Gastrocnemius medialis (tissue), 4 donors: ENCODE results near the gene PRRC2A. TPM values are rescaled to one million over a fixed set of nuclear protein-coding genes. Genes with fewer than 3 reads are reported as not detected.
A peak's percentile ranks its signal among the peaks of the same experiment; 100 is the strongest.

Experiments used
- ATAC-seq, 2 donors: fragments of 150-250 bp; one replicate each; pipeline ENCODE4 v1.9.1; 2016
- DNase-seq, 2 donors: peaks; one replicate each; pipeline ENCODE4 v3.0.0-alpha.2; 2019
- H3K27ac ChIP-seq, 4 donors: fragments of 200-600 bp; sonication (generic); 1 replicate in 1 of 4; 2 replicates in 3 of 4; pipeline ENCODE4 v1.5.1; 2016 to 2018; ENCODE audit warnings: mild to moderate bottlenecking in 2 of 4, moderate library complexity in 1 of 4
- H3K27me3 ChIP-seq, 3 donors: fragments of 200-600 bp; sonication (generic) in 2 of 3; 1 replicate in 1 of 3; 2 replicates in 2 of 3; pipeline versions ENCODE4 v1.5.1 to v1.6.0; 2016 to 2019; ENCODE audit warnings: mild to moderate bottlenecking in 1 of 3, moderate library complexity in 1 of 3
- H3K36me3 ChIP-seq, 2 donors: fragments of 200-600 bp; sonication (generic) in 1 of 2; one replicate each; pipeline ENCODE4 v1.5.1; 2017 to 2018
- H3K4me1 ChIP-seq, 2 donors: fragments of 200-600 bp; sonication (generic) in 1 of 2; one replicate each; pipeline ENCODE4 v1.5.1; 2016 to 2017; ENCODE audit warnings: mild to moderate bottlenecking in 2 of 2
- H3K4me3 ChIP-seq, 4 donors: fragments of 200-600 bp; sonication (generic) in 3 of 4; 1 replicate in 1 of 4; 2 replicates in 3 of 4; pipeline ENCODE4 v1.5.1; 2016 to 2019; ENCODE audit warnings: mild to moderate bottlenecking in 2 of 4
- H3K9me3 ChIP-seq, 3 donors: fragments of 200-600 bp; sonication (generic) in 2 of 3; 1 replicate in 1 of 3; 2 replicates in 2 of 3; pipeline ENCODE4 v1.5.1; 2016 to 2019
- CTCF ChIP-seq, 5 experiments: fragments of 450-650 bp in 3 of 5; fragments of 200-600 bp in 2 of 5; sonication (generic) in 2 of 5; IDR thresholded peaks in 4 of 5; conservative IDR thresholded peaks in 1 of 5; 1 replicate in 4 of 5; 2 replicates in 1 of 5; pipeline ENCODE4 v1.5.1; 2016 to 2019; ENCODE audit warnings: antibody characterized with exemption in 5 of 5, mild to moderate bottlenecking in 3 of 5, moderate library complexity in 3 of 5
- POLR2A ChIP-seq, 2 donors: fragments of 450-650 bp; IDR thresholded peaks; one replicate each; pipeline ENCODE4 v1.6.1; 2017; ENCODE audit warnings: antibody characterized with exemption in 2 of 2, mild to moderate bottlenecking in 2 of 2, moderate library complexity in 2 of 2
- in situ Hi-C, 4 donors: fragments of 200-750 bp; cut with MboI; loops; one replicate each; pipeline versions ENCODE4 v1.15.0 to v1.8.0; 2017; ENCODE audit warnings: low sequenced_read_pairs in 4 of 4
- intact Hi-C: fragments of 100-400 bp; cut with DNase I; formaldehyde crosslinking; loops from one replicate; pipeline ENCODE4 v1.15.1; 2023; ENCODE audit warnings: low total_unique reads
- total RNA-seq, 4 donors: library from RNA; depleted of rRNA; stranded (reverse); fragments of >200 nt; gene quantifications; one replicate each; pipeline versions ENCODE4 v1.1.0 to v1.2.3, GENCODE V29; 2016

The PRRC2A gene
- total RNA-seq, 4 donors from 2014 or later = 38.9 to 67.7 (median 52.0) TPM

- Histone ChIP-seq H3K4me3 (peak overlapping the region; percentile 67 to 96 (median 90)), H3K36me3 (no peaks in the 10 kb centered on the region), H3K27me3 (no peaks in the 10 kb centered on the region), H3K4me1 (peaks cover 0 to 5% of the 10 kb centered on the region in 2 donors), H3K27ac (peak overlapping the region; percentile 74 to 84 (median 77)), H3K9me3 (no peaks in the 10 kb centered on the region)
- intact Hi-C loops = no loop called here
- TF ChIP-seq POLR2A (IDR thresholded peaks at IDR 0.05) = no peak
- no peak for TF ChIP-seq CTCF (IDR thresholded peaks at IDR 0.05 in 4 of 5, conservative IDR thresholded peaks at IDR 0.05 in 1 of 5)
- ATAC-seq (no peak), DNase-seq (no peak)
- in situ Hi-C loops = no loop called here
These were observed 40.1 kb upstream of the PRRC2A start for GRCh38 chr6:31580438-31580740.

DNA sequence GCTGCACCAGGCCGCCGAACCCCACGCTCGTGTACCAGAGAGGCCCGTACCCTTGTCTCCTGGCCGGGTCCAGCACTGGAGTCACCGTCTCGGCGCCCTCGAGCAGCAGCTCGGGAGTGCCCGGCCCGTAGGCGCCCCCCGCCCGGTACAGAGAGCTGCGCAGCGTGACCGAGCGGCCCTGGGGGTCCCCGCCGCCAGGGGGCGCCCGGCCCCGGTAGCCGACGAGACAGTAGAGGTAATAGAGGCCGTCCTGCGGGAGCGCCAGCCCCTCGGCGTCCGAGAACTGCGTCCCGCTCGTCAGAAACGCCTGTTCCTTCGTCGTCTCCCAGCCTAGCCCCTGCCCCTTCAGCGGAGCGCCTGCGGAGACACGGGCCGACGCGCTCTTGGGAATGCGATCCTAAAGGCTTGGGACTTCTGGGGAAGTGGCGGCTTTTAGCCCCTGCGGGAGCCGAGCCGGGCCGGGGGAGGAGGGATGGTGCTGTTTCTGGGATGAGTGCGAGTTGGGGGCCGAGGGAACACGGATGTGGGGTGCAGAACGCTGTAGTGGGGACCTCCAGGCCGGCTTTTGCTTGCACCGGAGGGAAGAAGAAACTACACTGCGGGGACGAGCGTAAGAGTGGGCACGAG, 39.6 kb upstream of the PRRC2A start:
- peaks cover 0 to 5% of the 10 kb centered on the region in 2 donors for H3K4me1 ChIP-seq
- intact Hi-C loops = loop anchor here (1.0 kb wide), 2 partner anchors 17 to 35 kb away; partner anchors contain the start of gene ATP6V1G2
- no peaks in the 10 kb centered on the region for H3K27me3 ChIP-seq
- no peaks in the 10 kb centered on the region for H3K36me3 ChIP-seq
- peak overlapping the region; percentile 67 to 96 (median 90) for H3K4me3 ChIP-seq
- in situ Hi-C loops = no loop called here
- peak overlapping the region; percentile 74 to 84 (median 77) for H3K27ac ChIP-seq
- H3K9me3 ChIP-seq = no peaks in the 10 kb centered on the region
- TF ChIP-seq CTCF (IDR thresholded peaks at IDR 0.05 in 4 of 5, conservative IDR thresholded peaks at IDR 0.05 in 1 of 5) (peak; percentile 94 to 98 (median 96)), POLR2A (IDR thresholded peaks at IDR 0.05) (peak in 1 of 2 donors; percentile 22)
- ATAC-seq (peak; percentile 92 to 95), DNase-seq (peak; percentile 66 to 77)

GRCh38 chr6:31581434-31582229, 38.9 kb upstream of the PRRC2A start:
- peak; percentile 9 to 18 for ATAC-seq

DNA sequence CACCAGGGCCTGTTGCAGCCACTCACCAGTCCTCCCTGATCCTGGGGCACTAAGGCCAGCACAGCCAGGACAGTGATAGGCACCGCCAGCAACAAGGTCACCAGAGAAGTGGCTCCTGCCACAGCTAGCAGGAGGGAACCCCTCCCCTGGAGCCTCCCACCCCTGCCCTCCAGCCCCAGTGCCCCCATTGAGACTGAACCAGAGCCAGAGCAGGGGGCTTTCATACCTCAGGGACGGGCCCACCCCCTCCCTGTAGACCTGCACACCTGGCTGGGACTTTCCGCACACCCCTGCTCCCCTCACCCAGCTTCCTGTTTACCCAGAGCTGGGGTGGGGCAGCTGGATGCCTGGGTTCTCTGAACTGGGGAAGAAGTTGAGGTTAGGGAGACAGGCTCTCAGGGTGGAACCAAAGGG, 38.3 kb upstream of the PRRC2A start, which contains the start of gene LTB:
LTB (minus strand) TSS at position 195 of the 414 bp plus-strand sequence; CDS start at position 188, 7 bp downstream.
- in situ Hi-C loops = no loop called here
- Histone ChIP-seq H3K27ac (peak within 1 kb of the TSS; percentile 74 to 84 (median 77)), H3K9me3 (no peaks in the 10 kb centered on the region), H3K27me3 (no peaks in the 10 kb centered on the region), H3K4me3 (peak within 1 kb of the TSS; percentile 67 to 96 (median 90)), H3K36me3 (no peaks in the 10 kb centered on the region), H3K4me1 (peaks cover 0 to 5% of the 10 kb centered on the region in 2 donors)
- TF ChIP-seq CTCF (IDR thresholded peaks at IDR 0.05 in 4 of 5, conservative IDR thresholded peaks at IDR 0.05 in 1 of 5) (no peak), POLR2A (IDR thresholded peaks at IDR 0.05) (no peak)
- ATAC-seq = no peak
- intact Hi-C loops = no loop called here
- DNase-seq = no peak

More at GRCh38 chr6:31581434-31582229, 38.9 kb upstream of the PRRC2A start:
- in situ Hi-C loops (no loop called here), intact Hi-C loops (loop anchor here (1.0 kb wide), 2 partner anchors 17 to 35 kb away; partner anchors contain the start of gene ATP6V1G2)
- Histone ChIP-seq H3K27ac (peak overlapping the region; percentile 74 to 84 (median 77)), H3K36me3 (no peaks in the 10 kb centered on the region), H3K9me3 (no peaks in the 10 kb centered on the region), H3K4me1 (peaks cover 0 to 5% of the 10 kb centered on the region in 2 donors), H3K4me3 (peak overlapping the region; percentile 67 to 96 (median 90)), H3K27me3 (no peaks in the 10 kb centered on the region)
- DNase-seq = no peak
- TF ChIP-seq POLR2A (IDR thresholded peaks at IDR 0.05) = no peak
- TF ChIP-seq CTCF (IDR thresholded peaks at IDR 0.05 in 4 of 5, conservative IDR thresholded peaks at IDR 0.05 in 1 of 5) = no peak
